Upper lobe of right lung (tissue), 1 donor: ENCODE measurements around the gene CMSS1. TPM values are rescaled to one million over a fixed set of nuclear protein-coding genes. Genes with fewer than 3 reads are reported as not detected.
"Not testable (repeated sequence)": the region's sequence is repeated elsewhere in the genome, so short reads cannot be mapped to it uniquely, and the experiment has no call there.

Source experiments
- ATAC-seq: fragments of 200-7000 bp; cut with Tn5 transposase; one replicate; pipeline ENCODE4 v1.9.1; 2020; ENCODE audit warnings: mild to moderate bottlenecking, moderate library complexity
- DNase-seq: peaks from one replicate; pipeline ENCODE4 v3.0.0-alpha.2; 2020
- H3K27ac ChIP-seq: fragments of 200-600 bp; one replicate; pipeline ENCODE4 v1.8.0; 2022
- H3K27me3 ChIP-seq: fragments of 200-600 bp; one replicate; pipeline ENCODE4 v1.8.0; 2022; ENCODE audit warnings: mild to moderate bottlenecking
- H3K36me3 ChIP-seq: fragments of 200-600 bp; one replicate; pipeline ENCODE4 v1.8.0; 2022
- H3K4me1 ChIP-seq: fragments of 200-600 bp; one replicate; pipeline ENCODE4 v1.8.0; 2022
- H3K4me3 ChIP-seq: fragments of 200-600 bp; one replicate; pipeline ENCODE4 v1.8.0; 2022; ENCODE audit warnings: mild to moderate bottlenecking
- H3K9me3 ChIP-seq: fragments of 200-600 bp; one replicate; pipeline ENCODE4 v1.8.0; 2022
- CTCF ChIP-seq: fragments of 200-600 bp; IDR thresholded peaks from one replicate; pipeline ENCODE4 v1.8.0; 2022; ENCODE audit warnings: antibody characterized with exemption
- intact Hi-C: fragments of 100-400 bp; cut with DNase I; formaldehyde crosslinking; loops from one replicate; pipeline ENCODE4 v1.11.0; 2022
- total RNA-seq: library from RNA; stranded (reverse); fragmentation: NEBNext Ultra II Directional; extraction: Animal tissue kit (Norgen Biotek cat#: 25700); gene quantifications from one replicate; pipeline ENCODE4 v1.2.1, GENCODE V29; 2021
- donor health status: DM: no; HTN: yes; CAD: no; lungs with severe emphysema.

The CMSS1 gene
- total RNA-seq, 1 donor from 2014 or later = 20.6 TPM

DNA sequence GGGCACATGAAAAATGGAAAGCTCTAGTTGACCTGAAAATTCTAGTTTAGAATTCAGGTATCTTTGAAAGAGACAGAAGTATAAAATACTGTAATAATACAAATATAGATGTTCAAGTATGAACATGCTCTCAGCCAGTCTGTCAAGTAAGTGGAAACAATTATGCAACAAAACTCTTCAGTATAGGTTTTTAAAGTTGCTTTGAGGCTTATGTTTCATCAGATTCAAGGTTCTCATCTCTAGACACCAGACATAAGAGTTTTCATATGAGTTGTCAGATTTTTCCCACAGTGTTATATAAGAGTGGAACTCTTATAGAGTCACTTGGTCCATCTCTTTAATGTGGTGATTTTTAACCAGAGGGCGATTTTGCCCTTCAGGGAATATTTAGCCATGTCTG is 22.0 kb downstream of the CMSS1 start:
- H3K4me3 ChIP-seq = no peak overlapping the region
- H3K27me3 ChIP-seq = no peaks in the 10 kb centered on the region
- no peak for DNase-seq
- intact Hi-C loops = loop anchor here (10.0 kb wide), 1 partner anchor 415 kb away; no protein-coding TSS in a partner anchor
- peaks cover 8% of the 10 kb centered on the region for H3K4me1 ChIP-seq
- no peak overlapping the region for H3K27ac ChIP-seq
- no peaks in the 10 kb centered on the region for H3K9me3 ChIP-seq
- no peak for TF ChIP-seq CTCF
- no peak for ATAC-seq
- H3K36me3 ChIP-seq = no peaks in the 10 kb centered on the region

DNA sequence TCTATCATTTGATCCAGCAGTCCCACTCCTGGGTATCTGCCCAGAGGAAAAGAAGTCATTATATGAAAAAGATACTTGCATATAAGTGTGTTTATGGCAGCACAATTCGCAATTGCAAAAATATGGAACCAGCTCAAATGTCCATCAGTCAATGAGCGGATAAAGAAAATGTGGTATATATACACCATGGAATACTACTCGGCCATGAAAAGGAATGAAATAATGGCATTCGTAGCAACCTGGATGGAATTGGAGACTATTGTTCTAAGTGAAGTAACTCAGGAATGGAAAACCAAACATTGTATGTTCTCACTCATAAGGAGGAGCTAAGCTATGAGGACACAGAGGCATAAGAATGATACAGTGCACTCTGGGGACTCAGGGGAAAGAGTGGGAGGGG is 24.3 kb downstream of the CMSS1 start:
- H3K4me1 ChIP-seq = peaks cover 27% of the 10 kb centered on the region
- not testable (repeated sequence) for ATAC-seq, H3K9me3 ChIP-seq, H3K27me3 ChIP-seq, DNase-seq, H3K4me3 ChIP-seq, H3K27ac ChIP-seq, H3K36me3 ChIP-seq
- intact Hi-C loops = loop anchor here (10.0 kb wide), 1 partner anchor 413 kb away; no protein-coding TSS in a partner anchor

- no peaks in the 10 kb centered on the region for H3K27me3 ChIP-seq
- intact Hi-C loops = loop anchor here (10.0 kb wide), 1 partner anchor 412 kb away; no protein-coding TSS in a partner anchor
- peak; percentile 84 for ATAC-seq
- no peak overlapping the region for H3K4me3 ChIP-seq
- H3K9me3 ChIP-seq = no peaks in the 10 kb centered on the region
- H3K27ac ChIP-seq = no peak overlapping the region
- DNase-seq = no peak
- peak; percentile 76 for TF ChIP-seq CTCF
- H3K36me3 ChIP-seq = no peaks in the 10 kb centered on the region
- H3K4me1 ChIP-seq = peaks cover 27% of the 10 kb centered on the region
Observed at GRCh38 chr3:99842826-99843589, 25.3 kb downstream of the CMSS1 start.

GRCh38 chr3:99843590-99844258 is 26.1 kb downstream of the CMSS1 start:
- intact Hi-C loops = loop anchor here (10.0 kb wide), 1 partner anchor 411 kb away; no protein-coding TSS in a partner anchor
- Histone ChIP-seq H3K9me3 (no peaks in the 10 kb centered on the region), H3K27me3 (no peaks in the 10 kb centered on the region), H3K27ac (peak overlapping the region; percentile 49), H3K4me3 (no peak overlapping the region), H3K36me3 (no peaks in the 10 kb centered on the region), H3K4me1 (peaks cover 27% of the 10 kb centered on the region)
- DNase-seq = no peak
- no peak for TF ChIP-seq CTCF
- peak; percentile 40 for ATAC-seq

- peak; percentile 43 for ATAC-seq
- peak overlapping the region; percentile 1 for H3K27ac ChIP-seq
- DNase-seq = no peak
- TF ChIP-seq CTCF = no peak
- peaks cover 27% of the 10 kb centered on the region for H3K4me1 ChIP-seq
- no peak overlapping the region for H3K4me3 ChIP-seq
- no peaks in the 10 kb centered on the region for H3K27me3 ChIP-seq
- H3K36me3 ChIP-seq = no peaks in the 10 kb centered on the region
- no peaks in the 10 kb centered on the region for H3K9me3 ChIP-seq
- intact Hi-C loops = loop anchor here (10.0 kb wide), 1 partner anchor 409 kb away; no protein-coding TSS in a partner anchor
Observed at GRCh38 chr3:99845331-99845730, 27.7 kb downstream of the CMSS1 start.

DNA sequence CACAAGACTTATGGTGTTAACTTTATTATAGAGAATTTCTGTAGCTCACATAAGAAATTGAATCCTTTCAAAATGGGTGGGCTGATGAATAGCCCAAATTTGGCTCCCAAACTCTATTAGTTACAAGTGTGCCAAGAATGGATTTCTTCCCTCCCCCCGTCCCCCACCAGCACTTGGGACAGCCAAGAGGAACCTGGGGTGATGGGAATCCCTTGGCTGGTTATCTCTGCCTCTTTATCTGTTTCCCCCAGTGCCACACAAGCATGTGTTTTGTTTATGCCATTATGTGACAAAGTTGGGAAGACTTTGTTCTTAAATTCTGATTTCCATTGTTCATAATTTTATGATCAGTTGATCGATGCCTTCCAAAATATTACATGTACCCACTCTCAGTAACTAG is 28.3 kb downstream of the CMSS1 start:
- no peaks in the 10 kb centered on the region for H3K9me3 ChIP-seq
- no peaks in the 10 kb centered on the region for H3K36me3 ChIP-seq
- no peak for ATAC-seq
- peaks cover 27% of the 10 kb centered on the region for H3K4me1 ChIP-seq
- H3K27me3 ChIP-seq = no peaks in the 10 kb centered on the region
- H3K4me3 ChIP-seq = no peak overlapping the region
- no peak for TF ChIP-seq CTCF
- no peak for DNase-seq
- peak overlapping the region; percentile 24 for H3K27ac ChIP-seq
- intact Hi-C loops = loop anchor here (10.0 kb wide), 1 partner anchor 409 kb away; no protein-coding TSS in a partner anchor
